Mesenteric fat pad (tissue), 1 donor: ENCODE results near the gene DUT. TPM values are rescaled to one million over a fixed set of nuclear protein-coding genes. Genes with fewer than 3 reads are reported as not detected.

Experiments used
- DNase-seq: peaks from one replicate; pipeline ENCODE4 v3.0.0-alpha.2; 2020; ENCODE audit warnings: low spot score
- total RNA-seq: library from RNA; stranded (reverse); fragmentation: NEBNext Ultra II Directional; extraction: Animal tissue kit (Norgen Biotek cat#: 25700); gene quantifications from one replicate; pipeline ENCODE4 v1.2.1, GENCODE V29; 2021
- donor health status: DM: yes; HTN: yes; CAD: no.

DUT gene
- total RNA-seq, 1 donor from 2014 or later = 53.9 TPM

DNA sequence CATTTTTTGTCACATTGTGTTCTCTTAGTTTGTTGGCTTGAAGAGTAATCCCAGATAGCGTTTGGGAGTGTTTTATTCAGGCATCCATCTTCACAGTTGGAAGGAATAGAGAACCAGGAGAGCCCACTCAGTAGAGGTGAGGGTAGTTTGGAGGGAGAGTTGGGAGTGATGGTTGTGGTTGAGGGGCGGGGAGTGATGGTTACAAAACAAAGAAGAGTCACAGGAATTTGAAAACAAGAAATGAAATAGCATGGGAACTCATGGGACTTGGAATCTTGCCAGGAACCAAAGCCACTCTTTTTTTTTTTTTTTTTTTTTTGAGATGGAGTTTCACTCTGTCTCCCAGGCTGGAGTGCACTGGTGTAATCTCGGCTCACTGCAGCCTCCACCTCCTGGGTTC is 36.3 kb downstream of the DUT start:
- DNase-seq = no peak

DNA sequence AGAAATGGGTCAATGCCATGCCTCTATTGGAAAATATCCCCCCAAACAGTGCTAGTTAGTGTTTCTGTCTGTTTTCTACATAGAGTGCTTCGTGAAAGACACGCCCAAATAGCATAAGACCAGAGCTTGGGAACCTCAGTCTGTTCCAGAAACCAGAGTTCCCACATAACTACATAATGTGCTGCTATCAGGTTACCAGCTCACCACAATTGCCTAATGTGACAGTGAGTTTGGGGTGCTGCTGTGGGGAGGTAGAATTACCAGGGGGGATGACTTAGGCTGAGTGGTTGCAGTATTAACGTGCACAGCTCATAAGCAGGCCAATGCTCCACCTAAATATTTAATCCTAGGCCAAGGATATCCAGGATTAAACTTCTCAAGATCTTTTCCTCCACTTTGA is 39.2 kb downstream of the DUT start:
- no peak for DNase-seq

DNA sequence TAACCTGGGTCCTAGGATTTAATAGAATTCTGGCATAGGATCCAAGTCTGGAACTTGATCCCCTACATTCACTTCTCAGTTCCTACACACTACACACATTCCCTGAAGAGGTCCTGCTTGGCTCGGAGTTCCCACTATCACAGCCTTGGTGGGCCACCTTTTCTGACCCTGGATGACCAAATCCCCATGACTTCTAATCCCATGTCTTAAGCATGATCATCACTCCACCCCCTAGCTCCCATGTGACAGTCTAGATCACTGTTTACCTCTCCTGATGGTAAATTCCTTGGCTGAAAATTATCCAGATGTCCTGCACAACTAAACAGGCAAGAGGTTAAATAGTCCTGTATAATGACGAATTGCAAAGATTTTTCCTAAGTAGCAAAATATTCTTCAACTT is 40.3 kb downstream of the DUT start:
- DNase-seq = no peak

DNA sequence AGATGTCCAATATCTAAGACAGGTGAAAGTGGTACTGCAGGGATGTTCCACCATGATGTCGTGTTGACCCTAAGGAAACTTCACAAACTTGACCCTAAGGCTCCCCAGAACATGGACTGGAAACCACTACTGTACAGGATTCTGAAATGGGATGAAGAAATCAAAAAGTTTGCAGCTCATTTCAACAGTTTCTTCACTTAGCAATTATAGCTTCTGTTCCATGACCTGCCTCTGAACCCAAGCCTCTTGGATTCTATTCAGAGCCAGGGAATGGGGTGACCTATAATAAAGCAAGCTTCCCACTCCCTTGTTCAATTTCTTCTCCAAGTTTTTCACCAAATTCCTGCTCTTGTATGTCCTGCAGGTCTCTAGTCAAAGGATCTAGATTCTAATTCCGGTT is 40.7 kb downstream of the DUT start:
- no peak for DNase-seq

DNA sequence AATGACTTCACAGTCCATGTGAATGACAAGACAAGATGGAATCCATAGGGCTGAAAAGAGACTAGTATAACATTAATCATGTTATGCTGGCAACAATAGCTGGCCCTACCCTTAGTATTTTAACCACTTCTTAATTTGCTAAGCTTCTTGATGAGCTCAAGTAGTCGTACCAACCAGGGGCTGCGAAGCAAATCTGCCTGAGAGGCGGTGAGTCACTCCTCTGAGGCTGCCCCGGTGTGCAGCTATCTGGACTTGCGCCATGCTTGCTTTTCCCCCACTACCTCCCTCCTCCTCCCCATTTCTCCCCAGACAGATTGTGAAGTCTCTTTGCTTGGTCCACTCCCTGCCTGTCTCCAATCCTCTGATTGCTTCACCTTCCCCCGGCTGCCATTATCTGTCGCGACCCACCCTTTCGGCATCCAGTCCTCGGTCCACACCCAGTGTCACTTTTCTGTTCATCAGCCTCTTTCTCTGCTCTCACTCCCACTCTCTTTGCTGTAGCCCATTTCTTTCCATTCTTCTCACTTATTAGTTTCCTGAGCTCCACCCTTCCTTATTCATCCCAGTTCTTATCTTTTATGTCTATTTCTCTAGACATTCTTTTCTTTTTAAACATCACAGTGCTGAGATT is 42.7 kb downstream of the DUT start:
- no peak for DNase-seq

DNA sequence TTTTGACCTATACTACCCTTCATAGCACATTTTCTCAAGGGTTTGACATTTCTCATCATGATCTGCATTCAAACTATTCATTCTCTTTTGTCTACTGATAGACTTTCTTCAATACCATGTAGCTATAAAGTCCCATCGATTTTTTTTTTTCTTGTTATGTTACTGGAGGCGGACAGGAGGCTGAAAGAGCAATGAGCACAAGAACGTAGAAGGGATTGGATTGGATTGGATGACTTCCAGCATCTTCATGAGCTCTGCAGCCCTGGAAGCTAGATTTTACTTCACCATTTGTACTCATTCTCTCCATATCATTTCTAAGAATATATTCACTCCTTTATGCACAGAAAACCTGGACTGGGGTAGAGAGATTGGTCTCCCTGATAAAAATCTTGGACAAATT is 43.2 kb downstream of the DUT start:
- DNase-seq = no peak

DNA sequence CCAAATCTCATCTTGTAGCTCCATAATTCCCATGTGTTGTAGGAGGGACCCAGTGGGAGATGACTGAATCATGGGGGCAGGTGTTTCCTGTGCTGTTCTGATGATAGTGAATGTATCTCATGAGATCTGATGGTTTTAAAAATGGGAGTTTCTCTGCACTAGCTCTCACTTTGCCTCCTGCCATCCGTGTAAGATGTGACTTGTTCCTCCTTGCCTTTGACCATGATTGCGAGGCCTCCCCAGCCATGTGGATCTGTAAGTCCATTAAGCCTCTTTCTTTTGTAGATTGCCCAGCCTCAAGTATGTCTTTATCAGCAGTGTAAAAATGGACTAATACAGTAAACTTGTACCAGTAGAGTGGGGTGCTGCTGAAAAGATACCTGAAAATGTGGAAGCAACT is 44.5 kb downstream of the DUT start:
- no peak for DNase-seq

DNA sequence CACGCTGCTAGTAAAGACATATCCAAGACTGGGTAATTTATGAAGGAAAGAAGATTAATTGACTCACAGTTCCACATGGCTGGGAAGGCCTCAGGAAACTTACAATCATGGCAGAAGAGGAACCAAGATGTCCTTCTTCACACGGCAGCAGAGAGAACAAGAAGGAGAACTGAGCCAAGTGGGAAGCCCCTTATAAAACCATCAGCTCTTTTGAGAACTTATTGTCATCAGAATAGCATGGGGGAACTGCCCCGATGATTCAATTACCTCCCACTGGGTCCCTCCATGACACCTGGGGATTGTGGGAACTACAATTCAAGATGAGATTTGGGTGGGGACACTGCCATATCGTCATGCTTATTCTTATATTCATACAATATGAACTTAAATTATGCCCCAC is 49.0 kb downstream of the DUT start:
- no peak for DNase-seq

DNA sequence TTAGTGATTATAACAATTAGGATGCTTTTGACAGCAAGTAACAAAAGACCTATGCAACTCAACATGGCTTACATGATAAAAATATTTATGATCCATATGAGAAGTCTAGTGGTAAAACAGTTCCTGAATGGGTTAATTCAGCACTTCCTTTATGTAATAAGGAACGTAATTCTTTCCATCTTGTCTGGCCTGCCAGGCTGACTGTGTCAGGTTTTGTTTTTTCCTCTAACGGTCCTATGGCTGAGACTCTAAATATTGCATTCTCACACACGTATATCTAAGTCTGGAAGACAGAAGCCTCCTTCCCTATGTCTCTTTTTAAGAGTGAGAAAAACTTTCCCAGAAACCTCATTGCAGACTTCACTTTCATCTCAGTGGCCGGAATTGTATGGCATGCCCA is 50.6 kb downstream of the DUT start:
- no peak for DNase-seq

DNA sequence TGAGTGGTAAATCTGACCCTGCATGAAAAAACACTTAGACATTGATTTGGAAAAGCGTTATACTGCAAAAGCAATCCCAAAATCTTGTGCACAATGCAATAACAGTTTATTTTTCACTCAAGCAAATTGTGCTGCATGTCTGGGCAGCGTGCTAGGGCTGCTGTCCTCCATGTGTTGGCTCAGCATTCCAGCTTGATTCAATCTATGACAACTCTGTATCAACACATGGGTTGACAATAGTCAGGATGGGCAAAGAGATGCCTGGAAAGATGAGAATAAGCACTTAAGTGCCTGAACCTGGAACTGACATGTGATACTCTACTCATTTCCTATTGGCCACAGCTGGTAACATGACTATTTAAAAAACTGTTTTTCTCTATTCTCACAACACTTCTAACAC is 51.8 kb downstream of the DUT start:
- DNase-seq = no peak

DNA sequence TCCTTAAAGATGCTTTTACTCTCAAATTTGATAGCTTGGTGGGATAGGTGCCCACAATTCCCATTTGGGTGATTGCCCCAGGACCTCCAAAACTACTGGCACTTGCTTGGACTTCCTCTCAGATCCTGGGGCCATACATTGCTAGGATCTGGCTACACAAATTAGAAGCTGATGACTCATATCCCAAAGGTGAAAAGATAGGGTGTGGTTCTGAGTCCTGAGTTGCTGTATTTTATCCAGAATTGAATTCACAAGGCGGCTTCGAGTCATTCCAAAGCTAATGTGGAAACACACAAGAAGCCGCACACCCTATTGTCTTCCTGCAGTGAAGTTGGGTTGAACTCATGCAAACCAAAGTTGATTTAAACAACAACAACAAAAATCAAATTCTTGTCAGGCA is 53.4 kb downstream of the DUT start:
- DNase-seq = no peak

DNA sequence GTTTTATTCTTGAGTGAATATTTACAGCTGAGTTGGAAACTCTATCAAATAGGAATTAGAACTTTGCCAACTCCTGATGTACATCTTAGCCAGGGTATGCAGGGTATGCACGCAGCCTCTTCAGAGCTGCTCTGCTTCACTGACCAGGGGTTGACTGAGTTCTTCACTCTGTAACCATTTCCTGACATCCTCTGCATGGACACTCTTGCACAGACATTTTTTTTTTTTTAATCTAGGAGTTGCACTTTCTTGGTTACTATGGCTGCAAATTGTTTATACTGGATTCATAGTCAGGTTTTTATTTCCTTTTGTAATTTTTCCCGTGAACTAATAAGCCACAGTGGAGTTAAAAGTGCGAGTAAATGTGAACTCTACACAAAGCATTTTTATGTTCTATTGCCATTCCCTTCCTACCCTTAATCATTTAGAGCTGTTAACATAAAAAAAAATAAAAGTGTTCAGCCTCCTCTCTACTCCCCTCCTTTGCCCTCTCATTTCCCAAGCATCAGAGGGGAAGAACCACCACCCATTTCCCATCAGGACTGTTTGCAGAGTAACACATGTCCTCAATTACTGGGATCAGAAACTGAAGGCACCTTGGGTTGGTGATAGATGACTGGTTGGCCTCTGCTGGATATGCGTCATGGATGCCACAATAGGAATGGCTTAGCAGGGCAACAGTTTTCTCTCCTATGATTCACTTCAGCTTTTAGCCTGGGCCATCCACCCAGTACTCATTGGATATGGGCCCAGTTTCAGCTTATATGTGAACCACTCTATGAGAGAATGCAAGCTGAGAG is 54.0 kb downstream of the DUT start:
- DNase-seq = no peak

DNA sequence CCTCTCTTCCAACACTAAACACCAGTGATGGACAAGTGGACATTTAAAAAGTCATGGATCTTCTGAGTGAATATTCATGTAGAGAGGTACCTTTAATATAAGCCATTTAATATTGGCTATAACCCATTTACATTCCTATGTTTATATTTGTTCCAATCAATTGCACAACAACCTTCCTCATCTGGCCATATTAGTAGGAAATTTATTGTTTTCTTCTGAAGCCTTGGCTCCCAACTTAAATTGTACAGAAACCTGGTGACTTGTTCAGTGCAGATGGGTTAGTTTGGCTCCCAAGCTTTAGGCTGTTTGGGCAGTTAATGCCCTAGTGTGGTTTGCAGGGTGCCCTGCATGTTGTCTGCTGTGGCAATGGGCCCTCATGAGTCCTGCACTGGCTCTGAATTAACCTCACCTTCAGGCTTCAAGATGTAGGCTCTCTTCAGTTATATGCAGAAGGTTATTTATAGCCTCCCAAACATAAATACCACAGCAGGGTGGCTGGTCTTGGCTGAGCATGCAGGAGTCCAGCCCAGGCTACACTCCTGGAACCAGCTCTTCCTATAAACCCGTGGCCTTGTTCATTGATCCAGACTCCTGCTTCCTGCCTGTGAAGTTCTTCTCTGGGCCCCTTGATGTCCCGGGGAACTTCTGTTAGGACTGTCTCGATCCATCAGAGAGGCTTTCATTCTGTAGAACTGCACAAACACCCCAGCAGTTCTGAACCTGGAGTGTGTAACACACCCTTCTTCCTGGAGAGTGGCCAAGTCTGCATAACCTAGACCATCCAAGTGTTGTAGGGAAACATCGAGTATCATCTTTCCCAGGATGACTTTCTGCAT is 57.0 kb downstream of the DUT start:
- no peak for DNase-seq

DNA sequence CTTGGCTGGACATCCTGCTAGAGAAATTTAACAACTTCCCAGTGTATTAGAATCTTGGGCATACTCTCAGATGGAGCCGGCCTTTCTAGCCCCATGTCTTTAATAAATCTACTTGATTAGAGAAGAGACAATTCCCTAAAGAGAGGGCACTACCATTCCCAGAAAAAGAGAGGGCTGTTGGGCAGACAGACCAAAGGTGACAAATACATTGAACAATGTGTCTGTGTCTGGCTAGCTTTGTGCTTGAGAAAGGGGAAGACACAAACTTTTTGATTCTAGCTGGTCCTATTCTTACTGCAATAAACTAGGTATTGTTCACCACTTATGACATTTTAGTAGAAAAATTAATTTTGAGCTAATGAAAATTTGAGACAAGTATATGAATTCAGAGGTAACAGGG is 57.7 kb downstream of the DUT start:
- DNase-seq = no peak

DNA sequence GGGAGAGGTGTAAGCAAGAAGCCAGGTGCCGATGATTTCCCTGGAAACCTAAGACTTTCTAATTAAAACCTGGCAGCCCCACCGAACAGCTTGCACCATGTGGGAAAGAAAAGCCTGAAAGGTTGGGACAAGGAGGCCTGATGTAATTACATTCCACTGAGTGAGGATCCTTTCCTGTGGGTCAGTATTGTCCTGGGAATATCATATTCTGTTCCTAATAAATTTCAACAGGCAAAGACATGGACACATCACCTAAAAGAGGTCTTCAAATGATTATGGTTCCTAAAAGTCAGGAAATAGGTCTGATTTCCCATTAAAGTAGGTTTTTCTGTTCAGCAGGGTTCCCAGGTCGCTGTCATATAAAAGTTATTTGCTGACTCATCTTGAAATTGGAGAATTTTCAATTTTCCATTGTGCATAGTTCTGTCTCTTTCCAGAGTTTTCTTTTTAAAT is 58.5 kb downstream of the DUT start:
- no peak for DNase-seq

DNA sequence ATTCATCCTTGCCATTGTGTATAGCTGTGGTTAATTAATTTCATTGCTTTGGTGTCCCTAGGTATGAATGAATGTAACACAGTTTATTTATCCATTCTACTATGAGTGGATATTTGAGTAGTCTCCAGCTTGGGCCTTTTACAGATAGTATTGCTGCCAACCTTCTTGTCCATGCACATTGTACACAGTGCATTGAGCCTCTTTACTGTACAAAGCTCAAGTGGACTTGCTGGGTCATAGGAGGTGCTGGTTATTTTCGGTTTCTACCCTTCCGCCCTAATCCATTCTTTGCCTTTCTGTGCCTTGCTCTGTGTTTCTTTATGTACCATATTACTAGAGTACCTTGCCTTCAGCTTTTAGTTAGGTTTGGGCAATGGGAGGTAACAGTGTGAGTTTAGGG is 60.7 kb downstream of the DUT start:
- no peak for DNase-seq

DNA sequence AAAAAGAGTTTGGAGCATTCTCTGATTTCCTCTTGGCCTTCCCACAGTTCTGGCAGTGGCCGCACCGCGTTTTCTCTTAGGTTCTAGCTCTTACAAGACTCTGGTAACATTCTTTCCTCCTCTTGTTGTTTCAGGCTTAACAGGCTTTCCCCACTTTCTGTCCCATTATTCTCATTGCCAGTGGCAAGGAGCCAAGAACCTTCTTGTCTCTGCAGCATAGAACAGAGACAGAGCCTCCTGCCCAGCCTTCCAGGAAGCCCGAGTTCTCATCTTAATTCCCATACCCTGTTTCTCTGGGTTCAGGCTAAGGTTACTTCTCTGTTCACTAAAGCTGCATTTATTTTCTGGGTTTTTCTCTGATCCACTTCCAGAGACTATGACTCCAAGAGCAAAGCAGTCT is 61.1 kb downstream of the DUT start:
- no peak for DNase-seq

Other genes starting within 250 kb of the DUT start
- not detected for gene SLC24A5, start 210.4 kb upstream of the DUT start, total RNA-seq
- gene MYEF2, start 153.1 kb upstream of the DUT start, total RNA-seq = 11.0 TPM
- gene CTXN2, start 139.8 kb upstream of the DUT start, total RNA-seq = not detected
- not detected for gene SLC12A1, start 125.1 kb upstream of the DUT start, total RNA-seq